ENCODE results near the gene REPS2. TPM values are rescaled to one million over a fixed set of nuclear protein-coding genes. Genes with fewer than 3 reads are reported as not detected.

The REPS2 gene
- total and polyA plus RNA-seq, 2 donors from 2014 or later = 19.6 to 36.3 TPM

- no peak for TF ChIP-seq CTCF (IDR thresholded peaks at IDR 0.05; ENCODE audit: borderline replicate concordance, extremely low read depth, insufficient read depth)
- Histone ChIP-seq H3K36me3 (ENCODE audit: control insufficient read depth in 2 of 3, insufficient read depth in 3 of 3, low read length in 3 of 3) (no peaks in the 10 kb centered on the region), H3K9me3 (ENCODE audit: control insufficient read depth in 2 of 3, insufficient read depth in 1 of 3, low read length in 3 of 3) (no peaks in the 10 kb centered on the region), H3K27ac (ENCODE audit: low read depth in 2 of 2, low read length in 2 of 2) (peak overlapping the region in 1 of 2 donors; percentile 43), H3K27me3 (ENCODE audit: control insufficient read depth, insufficient read depth, low read length) (peaks cover 15% of the 10 kb centered on the region), H3K9ac (ENCODE audit: low read length in 3 of 3) (no peak overlapping the region), H3K4me3 (ENCODE audit: low read length in 3 of 3) (peak overlapping the region in 1 of 3 donors; percentile 43), H3K4me1 (ENCODE audit: control insufficient read depth in 2 of 3, insufficient read depth in 2 of 3, low read depth in 1 of 3, low read length in 3 of 3) (peaks cover 0 to 5% (median 0%) of the 10 kb centered on the region in 3 donors)
- DNase-seq (peak in 2 of 5 donors; percentile 40 to 61), FAIRE-seq (peak; percentile 64)
- intact Hi-C loops (cut with DNase I) = no loop called here
These were observed 63.6 kb downstream of the REPS2 start for GRCh38 chrX:17009856-17010625.

GRCh38 chrX:17012465-17012864, 66.0 kb downstream of the REPS2 start:
- no peak for TF ChIP-seq CTCF (IDR thresholded peaks at IDR 0.05; ENCODE audit: borderline replicate concordance, extremely low read depth, insufficient read depth)
- H3K27ac ChIP-seq (ENCODE audit: low read depth in 2 of 2, low read length in 2 of 2) = no peak overlapping the region
- H3K4me3 ChIP-seq (ENCODE audit: low read length in 3 of 3) = no peak overlapping the region
- intact Hi-C loops (cut with DNase I) = no loop called here
- peaks cover 12% of the 10 kb centered on the region for H3K27me3 ChIP-seq (ENCODE audit: control insufficient read depth, insufficient read depth, low read length)
- no peak overlapping the region for H3K9ac ChIP-seq (ENCODE audit: low read length in 3 of 3)
- H3K4me1 ChIP-seq (ENCODE audit: control insufficient read depth in 2 of 3, insufficient read depth in 2 of 3, low read depth in 1 of 3, low read length in 3 of 3) = peaks cover 0 to 5% (median 0%) of the 10 kb centered on the region in 3 donors
- no peaks in the 10 kb centered on the region for H3K9me3 ChIP-seq (ENCODE audit: control insufficient read depth in 2 of 3, insufficient read depth in 1 of 3, low read length in 3 of 3)
- no peak for FAIRE-seq
- no peaks in the 10 kb centered on the region for H3K36me3 ChIP-seq (ENCODE audit: control insufficient read depth in 2 of 3, insufficient read depth in 3 of 3, low read length in 3 of 3)
- no peak for DNase-seq

- H3K9ac ChIP-seq (ENCODE audit: low read length in 3 of 3) = no peak overlapping the region
- H3K9me3 ChIP-seq (ENCODE audit: control insufficient read depth in 2 of 3, insufficient read depth in 1 of 3, low read length in 3 of 3) = no peaks in the 10 kb centered on the region
- DNase-seq (no peak), FAIRE-seq (no peak)
- intact Hi-C loops (cut with DNase I) = no loop called here
- no peak overlapping the region for H3K27ac ChIP-seq (ENCODE audit: low read depth in 2 of 2, low read length in 2 of 2)
- peaks cover 0 to 5% (median 0%) of the 10 kb centered on the region in 3 donors for H3K4me1 ChIP-seq (ENCODE audit: control insufficient read depth in 2 of 3, insufficient read depth in 2 of 3, low read depth in 1 of 3, low read length in 3 of 3)
- no peaks in the 10 kb centered on the region for H3K36me3 ChIP-seq (ENCODE audit: control insufficient read depth in 2 of 3, insufficient read depth in 3 of 3, low read length in 3 of 3)
- TF ChIP-seq CTCF (IDR thresholded peaks at IDR 0.05; ENCODE audit: borderline replicate concordance, extremely low read depth, insufficient read depth) = no peak
- H3K4me3 ChIP-seq (ENCODE audit: low read length in 3 of 3) = no peak overlapping the region
- peaks cover 7% of the 10 kb centered on the region for H3K27me3 ChIP-seq (ENCODE audit: control insufficient read depth, insufficient read depth, low read length)
These were observed 67.8 kb downstream of the REPS2 start for GRCh38 chrX:17014216-17014615.
